GM15510 (cell line): ENCODE data around the gene TMEM131.

ENCODE experiments used
- POLR2A ChIP-seq: IDR thresholded peaks from 3 replicates; pipeline ENCODE4 v1.6.1; 2011; ENCODE audit warnings: borderline replicate concordance; ENCODE audit not compliant: insufficient read length; ENCODE audit errors: extremely low read depth

The TMEM131 gene

GRCh38 chr2:97724073-97724410 lies 271.7 kb downstream of the TMEM131 start:
- TF ChIP-seq POLR2A, result no peak

- no peak for TF ChIP-seq POLR2A
Measured at GRCh38 chr2:97723156-97724072, 272.3 kb downstream of the TMEM131 start.

GRCh38 chr2:97722227-97722626 lies 273.5 kb downstream of the TMEM131 start:
- TF ChIP-seq POLR2A, result no peak

GRCh38 chr2:97720746-97721145 lies 275.0 kb downstream of the TMEM131 start:
- no peak for TF ChIP-seq POLR2A

- TF ChIP-seq POLR2A, result no peak
Measured at GRCh38 chr2:97719362-97720155, 276.2 kb downstream of the TMEM131 start.

GRCh38 chr2:97718942-97719341 lies 276.8 kb downstream of the TMEM131 start:
- no peak for TF ChIP-seq POLR2A

- peak; percentile 38 for TF ChIP-seq POLR2A
Measured at GRCh38 chr2:97718051-97718882, 277.5 kb downstream of the TMEM131 start.

GRCh38 chr2:97717613-97717995 lies 278.1 kb downstream of the TMEM131 start:
- TF ChIP-seq POLR2A, result no peak

- TF ChIP-seq POLR2A, result no peak
Measured at GRCh38 chr2:97716695-97717612, 278.8 kb downstream of the TMEM131 start.

- TF ChIP-seq POLR2A, result no peak
Measured at GRCh38 chr2:97715951-97716694, 279.6 kb downstream of the TMEM131 start.

- no peak for TF ChIP-seq POLR2A
Measured at GRCh38 chr2:97714950-97715652, 280.6 kb downstream of the TMEM131 start.

GRCh38 chr2:97714084-97714949 lies 281.4 kb downstream of the TMEM131 start:
- no peak for TF ChIP-seq POLR2A
